ENCODE measurements around the gene GRM8.

- no peak for TF ChIP-seq EZH2phosphoT487 (IDR thresholded peaks at IDR 0.05; ENCODE audit: low read length)
- TF ChIP-seq CTCF (IDR thresholded peaks at IDR 0.05; ENCODE audit: low read length): no peak
These were observed 562.6 kb downstream of the GRM8 start for GRCh38 chr7:126690104-126690503.
